H1 (cell line): ENCODE data around the gene SS18L1. TPM values are rescaled to one million over a fixed set of nuclear protein-coding genes. Genes with fewer than 3 reads are reported as not detected.

Source experiments
- HDAC6 ChIP-seq: IDR thresholded peaks from one replicate; pipeline ENCODE4 v1.7.1; 2012; ENCODE audit warnings: low read depth, mild to moderate bottlenecking, inconsistent platforms, low read length, moderate library complexity
- polyA plus RNA-seq, 7 experiments: library from polyadenylated mRNA; depleted of rRNA in 3 of 7; stranded (reverse) in 5 of 7; unstranded in 2 of 7; fragments of >200 nt in 5 of 7; fragments of 200-250 nt in 2 of 7; gene quantifications; 1 replicate in 5 of 7; 2 replicates in 1 of 7; 4 replicates in 1 of 7; pipeline versions ENCODE4 v1.2.1 to v1.2.3, GENCODE V29; 2011 to 2013; ENCODE audit warnings: missing spikeins in 2 of 7, mixed read lengths in 2 of 7
- total RNA-seq: library from RNA; stranded (reverse); fragmentation: NEBNext Ultra II Directional; extraction: Animal tissue kit (Norgen Biotek cat#: 25700); gene quantifications from 2 replicates; pipeline ENCODE4 v1.2.1, GENCODE V29; 2021

Gene SS18L1
- total and polyA plus RNA-seq, 2 of the 8 experiments (the other 6 are each of a cell fraction or from before 2014, with no cell fraction given) = 28.4 to 29.7 TPM

GRCh38 chr20:62137092-62137384, 6.5 kb upstream of the SS18L1 start (continued):
- TF ChIP-seq HDAC6 = no peak
